Epithelial cell of proximal tubule (primary cell): ENCODE results near the gene EXD3. TPM values are rescaled to one million over a fixed set of nuclear protein-coding genes. Genes with fewer than 3 reads are reported as not detected.

ENCODE experiments used
- DNase-seq: peaks from one replicate; pipeline ENCODE4 v3.0.0-alpha.2; 2011; ENCODE audit warnings: low read depth
- H3K4me3 ChIP-seq: 2 replicates; pipeline ENCODE4 v1.5.1; 2011; ENCODE audit warnings: low read depth, mild to moderate bottlenecking, low read length
- total RNA-seq: library from RNA; depleted of rRNA; stranded (reverse); fragments of >200 nt; gene quantifications from 2 replicates; pipeline ENCODE4 v1.2.3, GENCODE V29; 2015
- TF ChIP-seq, protein P1 (sequence below): conservative IDR thresholded peaks from 2 replicates; pipeline ENCODE4 v1.5.1; 2012; ENCODE audit warnings: low read depth, mild to moderate bottlenecking, low read length

EXD3 gene
- total RNA-seq, 1 donor from 2014 or later = 29.2 TPM

DNA sequence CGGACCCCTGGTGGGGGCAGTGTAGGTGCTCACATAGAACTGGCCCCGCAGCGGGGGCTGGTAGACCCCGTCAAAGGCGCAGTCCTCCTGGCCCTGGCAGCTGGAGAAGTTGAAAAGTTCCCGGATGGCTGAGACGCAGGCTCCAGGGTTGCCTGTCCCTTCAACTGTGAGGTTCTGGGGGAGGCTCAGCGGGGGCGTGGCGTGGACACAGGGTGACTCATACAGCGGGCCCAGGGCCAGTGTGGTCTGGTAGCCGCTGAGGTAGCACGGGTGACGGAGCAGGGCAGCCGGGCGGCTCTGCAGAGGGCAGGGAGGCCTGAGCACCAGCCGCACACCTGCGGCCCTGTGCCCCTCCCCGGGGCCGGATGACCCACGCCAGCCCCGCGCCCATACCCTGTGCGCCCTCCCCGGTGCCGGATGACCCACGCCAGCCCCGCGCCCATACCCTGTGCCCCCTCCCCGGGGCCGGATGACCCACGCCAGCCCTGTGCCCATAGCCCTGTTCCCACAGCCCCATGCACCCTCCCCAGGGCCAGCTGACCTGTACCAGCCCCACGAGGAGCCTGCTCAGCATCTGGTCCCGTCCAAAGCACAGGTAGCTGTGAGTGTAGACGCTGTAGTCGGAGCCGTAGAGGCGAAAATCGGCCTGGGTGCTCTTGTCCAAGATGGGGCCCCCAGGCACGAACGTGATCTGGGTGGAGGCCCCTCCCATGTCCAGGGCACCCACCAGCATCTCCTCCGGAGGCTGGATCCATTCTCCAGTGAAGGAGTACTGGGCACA, 13.2 kb upstream of the EXD3 start:
- peak; percentile 31 for DNase-seq

DNA sequence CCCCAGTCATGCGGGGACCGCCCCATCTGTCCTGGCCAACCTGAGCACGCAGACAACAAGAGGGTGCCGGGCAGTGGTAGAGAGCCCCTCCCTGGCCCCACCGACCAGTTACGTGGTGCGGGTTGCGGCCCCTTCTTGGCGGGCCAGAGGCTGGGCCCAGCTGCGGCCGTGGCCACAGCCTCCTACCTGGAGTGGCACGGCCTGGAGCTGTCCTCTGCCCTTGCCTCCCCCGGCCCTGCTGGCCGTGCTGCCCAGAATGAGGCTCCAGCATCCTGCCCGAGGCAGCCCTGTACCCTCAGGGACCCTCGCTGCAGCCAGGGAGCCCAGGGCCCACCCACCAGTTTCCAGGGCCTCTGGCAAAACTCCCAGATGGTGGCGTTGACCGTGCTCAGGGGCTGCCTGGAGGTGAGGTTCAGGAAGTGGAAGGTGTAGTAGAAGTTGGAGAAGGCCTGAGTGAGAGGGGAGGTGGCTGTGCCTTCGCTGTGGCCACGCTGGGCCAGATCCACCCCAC, 12.5 kb upstream of the EXD3 start:
- no peak for DNase-seq
- TF ChIP-seq, protein P1, sequence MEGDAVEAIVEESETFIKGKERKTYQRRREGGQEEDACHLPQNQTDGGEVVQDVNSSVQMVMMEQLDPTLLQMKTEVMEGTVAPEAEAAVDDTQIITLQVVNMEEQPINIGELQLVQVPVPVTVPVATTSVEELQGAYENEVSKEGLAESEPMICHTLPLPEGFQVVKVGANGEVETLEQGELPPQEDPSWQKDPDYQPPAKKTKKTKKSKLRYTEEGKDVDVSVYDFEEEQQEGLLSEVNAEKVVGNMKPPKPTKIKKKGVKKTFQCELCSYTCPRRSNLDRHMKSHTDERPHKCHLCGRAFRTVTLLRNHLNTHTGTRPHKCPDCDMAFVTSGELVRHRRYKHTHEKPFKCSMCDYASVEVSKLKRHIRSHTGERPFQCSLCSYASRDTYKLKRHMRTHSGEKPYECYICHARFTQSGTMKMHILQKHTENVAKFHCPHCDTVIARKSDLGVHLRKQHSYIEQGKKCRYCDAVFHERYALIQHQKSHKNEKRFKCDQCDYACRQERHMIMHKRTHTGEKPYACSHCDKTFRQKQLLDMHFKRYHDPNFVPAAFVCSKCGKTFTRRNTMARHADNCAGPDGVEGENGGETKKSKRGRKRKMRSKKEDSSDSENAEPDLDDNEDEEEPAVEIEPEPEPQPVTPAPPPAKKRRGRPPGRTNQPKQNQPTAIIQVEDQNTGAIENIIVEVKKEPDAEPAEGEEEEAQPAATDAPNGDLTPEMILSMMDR = no peak
- no peak overlapping the region for H3K4me3 ChIP-seq

More for the DNA sequence above, 13.2 kb upstream of the EXD3 start:
- no peak overlapping the region for H3K4me3 ChIP-seq
- TF ChIP-seq, protein P1 = no peak

DNA sequence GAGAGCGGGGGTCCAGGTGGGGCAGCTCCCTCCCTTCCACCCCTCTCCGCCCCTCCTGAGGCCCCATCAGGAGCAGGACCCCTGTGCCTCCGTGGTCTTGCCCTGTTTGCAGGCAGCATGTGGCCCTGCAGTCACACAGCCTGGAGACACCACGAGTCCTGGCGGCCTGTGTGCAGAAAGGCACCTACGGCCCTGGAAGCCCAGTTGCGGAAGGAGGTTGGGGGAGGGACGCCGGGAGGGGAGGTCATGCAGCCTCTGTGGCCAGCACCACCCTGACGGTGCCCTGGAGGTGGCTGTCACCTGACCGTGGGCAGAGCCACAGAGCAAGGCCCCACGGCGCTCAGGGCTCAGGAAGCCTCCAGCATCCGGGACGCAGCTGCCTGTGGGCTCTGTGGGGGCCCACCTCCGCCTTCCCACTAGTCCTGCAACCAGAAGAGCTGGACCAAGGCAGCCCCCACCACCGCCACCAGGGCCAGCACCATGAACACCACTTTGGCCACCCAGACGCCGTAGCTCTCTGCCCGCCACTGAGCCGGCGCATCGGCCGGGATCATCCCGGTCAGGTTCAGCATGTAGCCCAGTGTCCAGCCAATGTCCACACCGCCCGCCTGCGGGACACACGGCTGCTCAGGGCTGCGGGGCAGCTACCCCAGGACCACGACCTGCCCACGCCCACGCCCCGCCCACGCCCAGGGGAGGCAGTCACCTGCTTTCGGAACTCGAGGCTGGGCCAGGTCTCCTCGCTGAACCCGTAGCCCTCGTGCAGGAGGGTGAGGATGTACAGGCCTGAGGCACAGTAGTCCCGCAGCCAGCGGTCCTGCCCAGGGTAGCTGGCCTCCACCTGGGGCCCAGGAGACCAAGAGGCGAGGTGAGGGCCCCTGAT, 11.8 kb upstream of the EXD3 start:
- TF ChIP-seq, protein P1 = no peak
- no peak for DNase-seq

DNA sequence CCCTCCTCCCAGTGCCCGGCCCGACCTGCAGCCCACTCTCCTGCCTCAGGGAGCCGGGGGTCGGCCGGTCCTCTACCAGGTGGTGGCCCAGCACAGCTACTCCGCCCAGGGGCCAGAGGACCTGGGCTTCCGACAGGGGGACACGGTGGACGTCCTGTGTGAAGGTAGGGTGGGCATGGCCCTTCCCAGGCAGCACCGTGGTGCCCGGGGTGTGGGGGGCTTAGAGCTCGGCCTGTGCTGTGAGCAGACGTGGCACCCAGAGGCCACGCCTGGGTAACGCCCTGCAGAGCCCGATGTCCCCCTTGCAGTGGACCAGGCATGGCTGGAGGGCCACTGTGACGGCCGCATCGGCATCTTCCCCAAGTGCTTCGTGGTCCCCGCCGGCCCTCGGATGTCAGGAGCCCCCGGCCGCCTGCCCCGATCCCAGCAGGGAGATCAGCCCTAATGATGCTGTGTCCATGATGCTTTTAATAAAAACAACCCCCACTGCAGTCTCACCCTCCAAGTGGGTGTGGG, 11.0 kb upstream of the EXD3 start:
- no peak overlapping the region for H3K4me3 ChIP-seq
- TF ChIP-seq, protein P1 = no peak

More for the DNA sequence above, 11.8 kb upstream of the EXD3 start:
- no peak overlapping the region for H3K4me3 ChIP-seq

DNA sequence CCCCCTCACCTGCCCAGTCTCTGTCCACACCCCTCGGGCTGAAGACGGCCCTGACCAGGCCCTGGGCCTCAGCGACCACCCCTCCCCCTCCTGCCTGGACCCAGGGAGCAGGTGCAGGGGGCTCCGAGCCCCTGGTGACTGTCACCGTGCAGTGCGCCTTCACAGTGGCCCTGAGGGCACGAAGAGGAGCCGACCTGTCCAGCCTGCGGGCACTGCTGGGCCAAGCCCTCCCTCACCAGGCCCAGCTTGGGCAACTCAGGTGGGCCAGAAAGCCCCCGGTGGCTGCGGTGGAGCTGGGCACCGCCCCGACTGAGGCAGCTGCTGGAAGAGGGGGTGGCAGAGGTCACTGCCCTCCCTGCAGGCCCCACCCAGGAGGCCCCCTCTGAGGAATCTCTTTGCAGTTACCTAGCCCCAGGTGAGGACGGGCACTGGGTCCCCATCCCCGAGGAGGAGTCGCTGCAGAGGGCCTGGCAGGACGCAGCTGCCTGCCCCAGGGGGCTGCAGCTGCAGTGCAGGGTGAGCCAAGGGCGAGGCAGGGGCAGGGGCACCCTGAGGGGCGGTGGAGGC, 10.5 kb upstream of the EXD3 start:
- TF ChIP-seq, protein P1 = no peak
- no peak for DNase-seq
- no peak overlapping the region for H3K4me3 ChIP-seq

More for the DNA sequence above, 11.0 kb upstream of the EXD3 start:
- DNase-seq = no peak

DNA sequence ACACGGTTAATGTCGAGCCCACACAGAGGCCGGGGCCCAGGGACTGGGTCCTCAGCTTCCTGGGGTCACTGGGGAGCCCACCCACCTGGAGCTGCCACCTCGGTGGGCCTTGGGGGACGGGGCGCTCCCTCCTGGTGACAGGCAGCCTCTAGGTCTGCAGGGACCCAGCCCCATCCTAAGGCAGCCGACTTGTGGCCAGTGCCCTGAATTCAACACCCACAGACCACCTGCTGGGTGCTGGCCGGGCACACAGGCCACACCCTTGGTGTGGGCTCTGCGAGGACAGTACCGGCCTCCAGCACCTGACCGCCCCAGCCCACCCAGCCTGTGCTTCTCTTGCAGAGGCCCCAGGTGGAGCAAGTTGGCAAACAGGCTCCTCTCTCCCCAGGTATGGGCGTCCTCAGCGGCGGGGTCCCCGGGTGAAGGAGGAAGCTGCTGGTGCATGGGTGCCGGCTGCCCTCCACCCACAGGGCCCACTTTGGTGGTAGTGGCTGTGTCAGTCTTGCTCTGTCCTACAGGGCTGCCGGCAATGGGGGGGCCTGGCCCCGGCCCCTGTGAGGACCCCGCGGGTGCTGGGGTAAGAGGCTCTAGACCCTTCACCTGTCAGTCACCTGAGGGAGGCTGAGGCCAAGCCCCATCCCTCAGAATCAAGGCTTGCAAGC, 9.9 kb upstream of the EXD3 start:
- H3K4me3 ChIP-seq = no peak overlapping the region
- TF ChIP-seq, protein P1 = no peak
- no peak for DNase-seq
